K562 (cell line): ENCODE measurements around the gene PYHIN1. TPM values are rescaled to one million over a fixed set of nuclear protein-coding genes. Genes with fewer than 3 reads are reported as not detected.
A peak's percentile ranks its signal among the peaks of the same experiment; 100 is the strongest.

Experiments used
- DEAF1 ChIP-seq: fragments of 450-650 bp; formaldehyde crosslinking; IDR thresholded peaks from 2 replicates; pipeline ENCODE4 v1.4.0; 2020; ENCODE audit warnings: mild to moderate bottlenecking, moderate library complexity
- DPF2 ChIP-seq: fragments of 450-650 bp; IDR thresholded peaks from 2 replicates; pipeline ENCODE4 v1.6.1; 2016
- FOXJ2 ChIP-seq: fragments of 200-800 bp; sonication (Bioruptor generic); IDR thresholded peaks from 2 replicates; pipeline ENCODE4 v1.6.1; 2016; ENCODE audit warnings: missing genetic modification characterization, missing compliant biosample characterization
- ID3 ChIP-seq, 2 experiments: fragments of 250-450 bp in 1 of 2; fragments of 450-650 bp in 1 of 2; sonication (Bioruptor Pico) in 1 of 2; IDR thresholded peaks; 2 replicates each; pipeline versions ENCODE4 v1.6.1 to v1.8.0; 2016 to 2021; ENCODE audit warnings: mild to moderate bottlenecking in 2 of 2, moderate library complexity in 2 of 2, missing compliant biosample characterization in 1 of 2, missing genetic modification characterization in 1 of 2
- JUNB ChIP-seq: fragments of 450-650 bp; formaldehyde crosslinking; conservative IDR thresholded peaks from 2 replicates; pipeline ENCODE4 v1.4.0; 2020; ENCODE audit warnings: mild to moderate bottlenecking
- MCM5 ChIP-seq: fragments of 450-650 bp; IDR thresholded peaks from 2 replicates; pipeline ENCODE4 v1.6.1; 2016; ENCODE audit warnings: low read depth
- MYBL2 ChIP-seq, 2 experiments: fragments of 450-650 bp in 1 of 2; sonication (generic) in 1 of 2; formaldehyde crosslinking in 1 of 2; IDR thresholded peaks; 2 replicates each; pipeline versions ENCODE4 v1.6.1 to v1.8.1; 2017 to 2022; ENCODE audit warnings: borderline replicate concordance in 1 of 2, inconsistent platforms in 1 of 2, low read depth in 1 of 2, mild to moderate bottlenecking in 1 of 2, missing genetic modification reagents in 1 of 2, moderate library complexity in 1 of 2
- MYNN ChIP-seq, 2 experiments: sonication (generic); formaldehyde crosslinking in 1 of 2; IDR thresholded peaks; 2 replicates each; pipeline versions ENCODE4 v1.5.0 to v1.6.1; 2016 to 2020; ENCODE audit warnings: antibody characterized with exemption in 1 of 2, missing genetic modification reagents in 1 of 2
- POLR2AphosphoS2 ChIP-seq: IDR thresholded peaks from 2 replicates; pipeline ENCODE4 v1.6.1; 2012; ENCODE audit warnings: low read length, improper control_type of control experiment
- RNF2 ChIP-seq: sonication (generic); IDR thresholded peaks from 2 replicates; pipeline ENCODE4 v1.6.1; 2016
- SFPQ ChIP-seq: fragments of 200-400 bp; formaldehyde crosslinking; IDR thresholded peaks from 2 replicates; pipeline ENCODE4 v1.6.1; 2017; ENCODE audit warnings: mild to moderate bottlenecking, low read depth, low read length, moderate library complexity
- SREBF2 ChIP-seq: sonication (generic); formaldehyde crosslinking; IDR thresholded peaks from 2 replicates; pipeline ENCODE4 v1.4.0; 2020; ENCODE audit warnings: mild to moderate bottlenecking, missing genetic modification reagents
- TARDBP ChIP-seq: fragments of 450-650 bp; IDR thresholded peaks from 2 replicates; pipeline ENCODE4 v1.6.1; 2016
- TCF3 ChIP-seq: sonication (generic); formaldehyde crosslinking; IDR thresholded peaks from 2 replicates; pipeline ENCODE4 v1.4.0; 2020; ENCODE audit warnings: mild to moderate bottlenecking, missing genetic modification reagents
- ZBTB17 ChIP-seq: fragments of 450-650 bp; formaldehyde crosslinking; IDR thresholded peaks from 2 replicates; pipeline ENCODE4 v1.4.0; 2020; ENCODE audit warnings: mild to moderate bottlenecking
- ZC3H11A ChIP-seq: IDR thresholded peaks from 2 replicates; pipeline ENCODE4 v1.6.1; 2012; ENCODE audit warnings: low read depth, low read length, improper control_type of control experiment
- ZNF217 ChIP-seq: sonication (generic); formaldehyde crosslinking; IDR thresholded peaks from 2 replicates; pipeline ENCODE4 v1.8.0; 2022; ENCODE audit warnings: mild to moderate bottlenecking, missing genetic modification reagents
- ZNF668 ChIP-seq: fragments of 250-450 bp; sonication (Bioruptor Pico); IDR thresholded peaks from 2 replicates; pipeline ENCODE4 v1.8.0; 2022; ENCODE audit warnings: mild to moderate bottlenecking, inconsistent platforms
- polyA plus RNA-seq, 8 experiments: library from polyadenylated mRNA; depleted of rRNA in 4 of 8; stranded (reverse) in 5 of 8; unstranded in 3 of 8; fragments of >200 nt; fragmentation: Nextera tagmentation in 2 of 8; fragmentation: Illumina TruSeq in 1 of 8; extraction: Ambion mirVana in 2 of 8; extraction: Trizol in 1 of 8; gene quantifications; 2 replicates each; pipeline versions ENCODE4 v1.2.1 to v1.2.3, GENCODE V29; 2011 to 2014; ENCODE audit warnings: inconsistent platforms in 1 of 8, missing spikeins in 1 of 8
- total RNA-seq, 7 experiments: library from RNA; depleted of rRNA in 6 of 7; stranded (reverse); fragments of >200 nt in 6 of 7; fragmentation: Illumina TruSeq in 2 of 7; extraction: Trizol in 2 of 7; gene quantifications; 2 replicates each; pipeline versions ENCODE4 v1.2.1 to v1.2.3, GENCODE V29; 2011 to 2021; ENCODE audit warnings: low replicate concordance in 1 of 7

PYHIN1 gene
- total and polyA plus RNA-seq, 9 of the 15 experiments (the other 6 are each of a cell fraction or from before 2014, with no cell fraction given): not detected

GRCh38 chr1:159009704-159010361 lies 78.5 kb downstream of the PYHIN1 start, which contains the start of gene IFI16 (continued):
- TF ChIP-seq DEAF1 (CRISPR knock-in tag) (no peak), TCF3 (no peak), SREBF2 (no peak), JUNB (CRISPR knock-in tag) (no peak), MYBL2 (IDR thresholded peaks at IDR 0.05; ENCODE audit: low read depth) (no peak), MYBL2 (CRISPR knock-in tag; IDR thresholded peaks at IDR 0.05; ENCODE audit: borderline replicate concordance) (no peak), MCM5 (no peak), ZBTB17 (CRISPR knock-in tag) (no peak), RNF2 (no peak; the same call in 1 of the 2 replicates), POLR2AphosphoS2 (no peak), FOXJ2 (tag) (no peak; the same call in 1 of the 2 replicates), ZNF668 (CRISPR knock-in tag) (no peak), ID3 (CRISPR knock-in tag; IDR thresholded peaks at IDR 0.05) (no peak), ID3 (tag; IDR thresholded peaks at IDR 0.05) (no peak), ZC3H11A (no peak), ZNF217 (CRISPR knock-in tag) (no peak), MYNN (IDR thresholded peaks at IDR 0.05) (no peak), MYNN (CRISPR knock-in tag; IDR thresholded peaks at IDR 0.05) (no peak), TARDBP (no peak), DPF2 (peak; percentile 69), SFPQ (no peak)
